PC-3 (cell line): Measurements from ENCODE around the gene DYRK3.

Source experiments
- CTCF ChIP-seq: fragments of 300-600 bp; sonication (generic); conservative IDR thresholded peaks from 2 replicates; pipeline ENCODE4 v1.5.1; 2017; ENCODE audit warnings: antibody characterized with exemption, low read depth, mild to moderate bottlenecking, low read length
- EZH2 ChIP-seq: fragments of 300-600 bp; sonication (generic); IDR thresholded peaks from one replicate; pipeline ENCODE4 v1.6.1; 2017; ENCODE audit warnings: antibody characterized with exemption, mild to moderate bottlenecking, low read length; ENCODE audit not compliant: unreplicated experiment
- EZH2phosphoT487 ChIP-seq: fragments of 300-600 bp; sonication (generic); IDR thresholded peaks from 2 replicates; pipeline ENCODE4 v1.6.1; 2018; ENCODE audit warnings: mild to moderate bottlenecking, antibody characterized with exemption, low read length, borderline replicate concordance

GRCh38 chr1:206683313-206683712 is 48.0 kb downstream of the DYRK3 start:
- no peak for TF ChIP-seq CTCF
- no peak for TF ChIP-seq EZH2
- no peak for TF ChIP-seq EZH2phosphoT487
